ENCODE results near the gene ATP4B.

- TF ChIP-seq CTCF (IDR thresholded peaks at IDR 0.05) (no peak), POLR2A (IDR thresholded peaks at IDR 0.05) (no peak)
Measured at GRCh38 chr13:113668491-113668971, 10.5 kb upstream of the ATP4B start.
